Activated CD8-positive, alpha-beta memory T cell treated with anti-CD3 and anti-CD28 coated beads, Interleukin-2, amount 50 U/mL, for 1 hour (primary cell): ENCODE measurements around the gene ACSL4.
"Not testable (repeated sequence)": the region's sequence is repeated elsewhere in the genome, so short reads cannot be mapped to it uniquely, and the experiment has no call there.

ENCODE experiments used
- DNase-seq: peaks from one replicate; pipeline ENCODE4 v3.0.0-alpha.2; 2020; ENCODE audit errors: extremely low read depth

The ACSL4 gene

GRCh38 chrX:109672239-109672638 lies 60.8 kb downstream of the ACSL4 start:
- DNase-seq: no peak

GRCh38 chrX:109671170-109671569 lies 61.9 kb downstream of the ACSL4 start:
- DNase-seq: not testable (repeated sequence)

- DNase-seq: no peak
Measured at GRCh38 chrX:109667986-109668385, 65.1 kb downstream of the ACSL4 start.

- no peak for DNase-seq
Measured at GRCh38 chrX:109660435-109661143, 72.5 kb downstream of the ACSL4 start.

- DNase-seq: no peak
Measured at GRCh38 chrX:109658391-109658790, 74.7 kb downstream of the ACSL4 start.

- not testable (repeated sequence) for DNase-seq
Measured at GRCh38 chrX:109657364-109657763, 75.7 kb downstream of the ACSL4 start.

GRCh38 chrX:109656774-109657173 lies 76.3 kb downstream of the ACSL4 start:
- DNase-seq: no peak

GRCh38 chrX:109655502-109656201 lies 77.4 kb downstream of the ACSL4 start:
- no peak for DNase-seq

- no peak for DNase-seq
Measured at GRCh38 chrX:109654516-109655109, 78.4 kb downstream of the ACSL4 start.

GRCh38 chrX:109644671-109645070 lies 88.4 kb downstream of the ACSL4 start:
- DNase-seq: not testable (repeated sequence)

GRCh38 chrX:109643687-109644086 lies 89.4 kb downstream of the ACSL4 start:
- DNase-seq: no peak

- DNase-seq: no peak
Measured at GRCh38 chrX:109638158-109638557, 94.9 kb downstream of the ACSL4 start.

- not testable (repeated sequence) for DNase-seq
Measured at GRCh38 chrX:109637477-109637876, 95.6 kb downstream of the ACSL4 start.

GRCh38 chrX:109635146-109635545 lies 97.9 kb downstream of the ACSL4 start:
- DNase-seq: no peak

- no peak for DNase-seq
Measured at GRCh38 chrX:109632906-109633504, 100.1 kb downstream of the ACSL4 start.

GRCh38 chrX:109629310-109629709 lies 103.7 kb downstream of the ACSL4 start:
- no peak for DNase-seq

GRCh38 chrX:109626637-109627036 lies 106.4 kb downstream of the ACSL4 start:
- no peak for DNase-seq

- DNase-seq: no peak
Measured at GRCh38 chrX:109624641-109625616, 108.1 kb downstream of the ACSL4 start, which contains the start of gene KCNE5. TSS of gene KCNE5 (minus strand) at chrX:109625172. CDS start at chrX:109625020, 152 bp downstream.

GRCh38 chrX:109623997-109624396 lies 109.1 kb downstream of the ACSL4 start:
- no peak for DNase-seq

GRCh38 chrX:109622270-109622669 lies 110.8 kb downstream of the ACSL4 start:
- no peak for DNase-seq

- DNase-seq: no peak
Measured at GRCh38 chrX:109619771-109620170, 113.3 kb downstream of the ACSL4 start.
